ENCODE data around the gene ALS2.
A peak's percentile ranks its signal among the peaks of the same experiment; 100 is the strongest.
"Not testable (repeated sequence)": the region's sequence is repeated elsewhere in the genome, so short reads cannot be mapped to it uniquely, and the experiment has no call there.

Gene ALS2

DNA sequence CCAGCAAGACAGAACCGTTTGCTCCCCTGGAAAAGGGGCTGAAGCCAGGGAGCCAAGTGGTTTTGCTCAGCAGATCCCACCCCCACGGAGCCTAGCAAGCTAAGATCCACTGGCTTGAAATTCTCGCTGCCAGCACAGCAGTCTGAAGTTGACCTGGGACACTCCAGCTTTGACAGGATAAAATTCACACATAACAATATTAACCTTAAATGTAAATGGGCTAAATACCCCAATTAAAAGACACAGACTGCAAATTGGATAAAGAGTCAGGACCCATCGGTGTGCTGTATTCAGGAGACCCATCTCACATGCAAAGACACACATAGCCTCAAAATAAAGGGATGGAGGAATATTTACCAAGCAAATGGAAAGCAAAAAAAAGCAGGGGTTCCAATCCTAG is 109.5 kb downstream of the ALS2 start:
- DNase-seq = not testable (repeated sequence)

DNA sequence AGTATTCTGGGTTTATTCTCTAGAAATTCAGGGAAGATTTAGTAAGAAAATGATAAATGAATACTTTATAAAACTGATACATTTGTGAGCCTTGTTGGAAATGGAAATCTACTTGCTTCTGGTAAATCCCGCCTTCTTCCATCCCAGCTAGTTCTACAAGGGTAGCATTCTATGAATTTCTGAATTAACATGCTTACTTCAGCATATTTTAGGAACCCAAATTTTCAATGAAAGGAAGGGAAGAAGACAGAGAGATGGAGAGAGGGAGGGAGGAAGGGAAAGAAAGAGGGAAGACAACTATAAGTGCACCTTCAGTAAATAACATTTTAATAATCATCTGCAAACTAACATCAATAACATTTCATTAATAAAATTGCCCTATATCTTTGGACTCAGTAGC is 110.9 kb downstream of the ALS2 start:
- DNase-seq = no peak

DNA sequence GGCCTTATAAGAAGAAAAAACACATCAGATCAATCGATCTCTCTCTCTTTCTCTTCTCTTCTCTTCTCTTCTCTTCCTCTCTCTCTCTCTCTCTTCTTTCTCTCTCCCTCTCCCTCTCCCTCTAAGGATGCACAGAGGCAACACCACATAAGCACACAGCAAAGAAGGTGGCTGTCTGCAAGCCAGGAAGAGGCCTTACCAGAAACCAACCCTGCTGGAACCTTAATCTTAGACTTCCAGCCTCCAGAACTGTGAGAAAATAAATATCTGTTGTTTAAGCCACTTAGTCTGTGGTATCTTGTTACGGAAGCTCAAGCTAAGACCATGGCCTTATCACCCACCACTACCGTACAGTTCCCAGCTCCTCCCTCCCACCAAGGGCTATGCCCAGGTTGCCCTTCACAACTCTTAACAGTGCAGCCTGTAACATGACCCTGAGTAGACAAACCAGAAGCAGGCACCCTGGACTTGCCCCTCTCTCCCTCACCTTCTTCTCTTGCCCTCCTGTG is 112.3 kb downstream of the ALS2 start:
- DNase-seq = no peak

DNA sequence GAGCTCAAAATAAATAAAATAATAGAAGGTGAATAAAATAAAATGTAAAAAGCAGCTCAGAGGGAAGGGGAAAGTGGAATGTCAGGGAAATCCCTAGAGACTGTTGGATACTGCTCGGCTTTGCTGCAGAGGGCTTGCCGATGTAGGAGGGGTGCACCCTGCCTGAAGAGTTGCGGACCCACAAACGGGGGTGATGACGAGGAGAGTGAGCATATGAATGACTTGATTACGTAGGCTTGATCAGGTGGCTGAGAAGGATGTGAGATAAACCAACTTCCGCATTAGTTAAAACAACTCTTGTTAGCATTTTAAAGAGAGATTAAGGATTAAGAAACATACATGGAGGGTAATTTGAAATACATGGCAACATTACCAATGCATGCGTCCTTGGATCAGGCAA is 116.4 kb downstream of the ALS2 start:
- DNase-seq = no peak

DNA sequence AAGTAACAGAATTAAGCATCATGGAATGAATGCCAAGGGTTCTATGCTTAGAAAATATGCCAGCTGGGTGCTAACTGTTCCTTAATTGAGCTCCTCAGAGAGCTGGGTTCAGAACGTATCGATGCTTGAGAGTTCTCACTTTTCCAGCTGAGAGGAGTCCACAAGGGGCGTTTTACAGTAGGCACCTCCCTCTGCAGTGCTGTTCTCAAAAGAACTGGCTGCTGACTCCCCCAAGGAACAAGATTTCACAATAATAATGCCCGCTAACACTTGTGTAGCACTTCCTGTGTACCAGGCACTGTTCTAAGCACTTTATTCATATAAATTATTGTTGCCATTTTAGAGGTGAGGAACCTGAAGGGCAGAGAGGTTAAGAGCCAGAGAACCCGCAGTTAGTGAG is 119.4 kb downstream of the ALS2 start:
- DNase-seq = no peak

DNA sequence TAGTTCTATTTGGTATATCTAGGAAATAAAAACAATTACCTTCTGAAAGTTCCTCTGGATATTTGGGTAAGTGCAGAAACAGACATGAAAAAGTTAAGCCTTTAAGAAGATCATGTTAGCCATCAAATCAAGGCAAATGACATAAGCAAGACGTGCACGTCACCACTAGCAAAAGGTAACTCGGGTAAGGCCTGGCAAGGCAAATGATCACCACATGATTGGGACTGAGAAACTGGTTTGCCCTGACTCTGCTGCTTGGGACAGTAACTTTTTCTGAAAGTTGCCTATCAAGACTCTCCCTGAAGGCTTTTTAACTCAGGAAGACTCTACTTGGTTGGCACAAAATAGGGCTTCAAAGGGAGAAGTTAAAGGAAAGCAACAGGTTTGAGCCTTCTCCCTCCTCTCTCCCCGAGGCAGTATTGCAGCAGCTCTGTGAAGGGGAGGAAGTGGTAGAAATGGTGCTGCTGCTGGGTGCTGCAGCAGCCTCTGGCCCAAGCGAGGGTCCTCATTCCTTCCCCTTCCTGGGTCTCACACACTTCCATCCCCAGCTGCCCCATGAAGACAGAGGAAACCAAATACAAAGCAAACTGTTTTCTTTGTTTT is 120.3 kb downstream of the ALS2 start:
- no peak for DNase-seq

DNA sequence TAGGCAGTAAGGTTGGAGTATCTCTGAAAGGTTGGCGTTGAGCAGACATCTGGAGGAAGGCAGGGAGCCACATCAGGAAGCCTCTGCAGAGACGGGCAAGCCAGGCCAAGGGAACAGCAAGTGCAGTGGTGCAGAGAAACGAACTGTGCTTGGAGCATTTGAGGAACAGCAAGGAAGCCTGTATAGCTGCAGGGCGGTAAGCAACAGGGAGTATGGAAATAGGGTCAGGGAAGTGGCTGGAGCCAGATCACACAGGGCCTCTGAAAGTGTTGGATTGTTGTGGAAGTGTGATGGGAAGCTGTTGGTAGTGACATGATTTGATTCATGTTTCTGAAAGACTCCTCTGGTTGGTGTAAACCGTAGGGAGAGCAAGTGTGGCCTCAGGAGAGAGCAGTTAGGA is 124.0 kb downstream of the ALS2 start:
- DNase-seq = no peak

DNA sequence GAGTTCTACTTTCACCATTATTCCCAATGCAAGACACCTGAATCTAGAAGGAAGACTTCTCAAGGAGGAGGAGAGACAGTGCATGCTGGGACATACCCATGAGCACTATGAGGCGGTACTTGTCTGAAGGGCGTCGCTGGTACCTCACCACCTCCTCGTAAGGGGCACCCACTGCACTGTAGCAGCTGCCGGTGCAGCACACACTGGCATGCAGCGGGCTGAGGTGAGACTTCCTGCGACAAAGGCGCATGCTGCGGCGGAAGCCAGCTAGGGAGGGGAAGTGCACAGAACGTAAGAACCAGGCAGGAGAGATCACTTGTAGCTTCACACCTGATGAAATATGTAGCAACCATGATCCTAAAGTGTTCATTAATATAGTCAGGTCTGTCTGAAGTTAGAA is 124.6 kb downstream of the ALS2 start:
- DNase-seq = no peak

DNA sequence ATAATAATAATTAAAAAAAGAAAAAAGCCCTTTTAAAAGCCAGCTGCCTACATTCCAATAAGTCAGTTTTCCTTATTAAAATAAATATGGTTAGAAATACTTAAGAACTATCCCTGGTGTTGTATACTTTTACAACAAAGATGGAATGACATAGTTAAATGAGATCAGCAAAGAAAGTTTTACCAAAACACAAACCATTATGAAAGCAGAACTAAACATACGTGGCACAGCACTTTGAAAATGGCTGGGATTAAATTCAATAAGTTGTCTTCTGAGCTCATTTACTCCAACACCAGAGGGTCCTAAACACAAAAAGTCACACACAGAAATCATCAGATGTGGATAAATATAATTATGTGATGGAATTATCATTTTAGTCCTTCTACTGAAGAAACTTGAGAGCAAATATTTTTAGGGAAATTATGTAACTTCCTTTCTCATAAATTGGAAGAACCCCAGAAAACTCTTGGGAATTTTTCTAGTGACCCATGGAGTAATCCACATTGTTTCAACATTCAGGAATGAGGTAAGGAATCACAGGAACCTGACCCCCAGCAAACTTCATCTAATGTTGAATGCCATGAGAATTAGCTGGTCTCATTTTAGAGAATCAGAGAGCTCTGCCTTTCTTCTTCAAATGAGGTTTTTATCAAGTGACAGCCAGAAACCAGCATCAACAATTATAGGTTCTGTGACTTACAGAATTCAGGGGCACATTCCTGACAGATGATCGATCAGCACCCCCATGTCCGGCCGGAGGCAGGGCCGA is 125.9 kb downstream of the ALS2 start:
- DNase-seq = peak; percentile 50

DNA sequence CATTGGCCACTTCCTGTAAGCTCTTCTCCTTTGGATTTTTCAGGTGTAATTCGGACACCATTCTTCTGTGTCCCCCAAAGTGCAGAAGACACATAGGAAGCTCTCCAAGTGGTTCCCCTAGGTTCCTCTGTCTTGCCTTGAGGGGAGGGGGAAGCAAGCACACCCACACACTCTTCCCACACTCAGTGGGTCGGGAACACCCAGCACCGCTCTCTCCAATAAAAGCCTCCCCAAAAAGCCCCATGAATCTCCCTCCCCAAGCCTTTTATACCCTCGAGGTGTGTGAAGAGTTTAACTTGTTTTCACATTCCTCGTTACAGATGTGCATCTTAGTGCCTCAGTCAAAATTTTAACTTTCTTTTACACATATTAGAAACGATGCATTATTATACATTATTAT is 127.5 kb downstream of the ALS2 start:
- DNase-seq = no peak
